ENCODE results near the gene CORO2B.
"Not testable (repeated sequence)": the region's sequence is repeated elsewhere in the genome, so short reads cannot be mapped to it uniquely, and the experiment has no call there.

CORO2B gene

DNA sequence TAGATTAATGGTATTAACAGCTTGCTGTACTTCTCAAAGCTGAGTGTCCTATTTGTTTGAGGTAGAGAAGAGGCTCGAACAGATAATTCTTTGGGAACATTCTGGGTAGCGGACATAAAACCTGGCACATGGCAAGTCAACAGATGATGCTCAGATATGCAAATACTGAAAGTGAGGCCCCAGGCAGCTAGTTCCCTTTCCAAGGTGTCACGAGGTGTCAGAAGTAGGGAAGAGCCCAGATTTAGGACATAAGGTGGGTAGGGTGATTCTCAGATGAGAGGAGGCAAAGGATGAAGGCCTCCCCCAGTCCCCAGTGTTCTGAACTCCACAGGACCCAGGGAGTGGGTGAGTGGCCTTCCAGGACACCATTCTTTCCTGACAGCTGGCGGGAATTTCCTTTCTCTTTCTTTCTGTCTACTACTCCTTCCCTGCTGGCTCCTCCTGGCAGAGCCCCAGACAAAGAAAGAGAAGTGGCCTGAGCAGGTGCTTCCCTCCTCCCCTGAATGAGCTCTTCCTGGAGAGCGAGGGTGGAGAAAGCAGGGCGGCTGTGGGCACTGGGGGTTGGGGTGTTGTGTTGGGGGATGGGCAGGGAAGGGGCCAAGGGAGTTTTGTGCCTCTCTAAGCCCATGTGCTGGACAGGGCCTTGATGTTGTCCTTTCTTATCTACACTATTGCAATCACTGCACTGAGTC lies 87.5 kb downstream of the CORO2B start:
- DNase-seq (ENCODE audit: insufficient read length, low spot score) = no peak
- FAIRE-seq = no peak

DNA sequence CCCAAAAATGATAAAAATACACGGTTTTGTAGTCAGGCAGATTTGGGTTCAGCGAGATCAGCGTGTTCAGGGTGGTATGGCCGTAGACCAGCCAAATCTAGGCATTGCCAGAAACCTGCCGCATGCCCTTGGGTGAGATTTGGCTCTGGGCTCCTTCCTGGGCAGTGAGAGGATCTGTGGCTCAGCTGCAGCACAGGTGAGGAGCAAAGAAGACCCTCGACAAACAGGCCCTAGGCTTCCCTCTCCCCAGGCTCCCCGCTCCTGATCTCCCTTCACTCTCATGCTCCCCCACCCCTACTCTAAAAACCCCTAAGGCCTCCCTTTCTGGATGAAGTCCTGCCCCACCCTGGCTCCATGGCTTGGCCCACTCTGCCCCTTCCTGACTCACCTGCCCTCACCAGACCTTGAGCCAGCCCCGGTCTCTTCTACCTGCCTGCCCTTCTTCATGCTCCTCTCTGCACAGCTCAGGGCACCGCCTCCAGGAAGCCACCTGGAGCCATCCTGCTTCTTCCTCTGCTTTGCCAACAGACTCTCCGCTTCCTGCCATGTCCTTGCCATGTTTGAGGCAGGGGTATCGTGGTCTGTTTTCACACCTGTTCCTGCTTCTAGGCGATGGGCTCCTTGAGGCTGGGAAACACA lies 88.1 kb downstream of the CORO2B start:
- DNase-seq (ENCODE audit: insufficient read length, low spot score) (no peak), FAIRE-seq (no peak)

DNA sequence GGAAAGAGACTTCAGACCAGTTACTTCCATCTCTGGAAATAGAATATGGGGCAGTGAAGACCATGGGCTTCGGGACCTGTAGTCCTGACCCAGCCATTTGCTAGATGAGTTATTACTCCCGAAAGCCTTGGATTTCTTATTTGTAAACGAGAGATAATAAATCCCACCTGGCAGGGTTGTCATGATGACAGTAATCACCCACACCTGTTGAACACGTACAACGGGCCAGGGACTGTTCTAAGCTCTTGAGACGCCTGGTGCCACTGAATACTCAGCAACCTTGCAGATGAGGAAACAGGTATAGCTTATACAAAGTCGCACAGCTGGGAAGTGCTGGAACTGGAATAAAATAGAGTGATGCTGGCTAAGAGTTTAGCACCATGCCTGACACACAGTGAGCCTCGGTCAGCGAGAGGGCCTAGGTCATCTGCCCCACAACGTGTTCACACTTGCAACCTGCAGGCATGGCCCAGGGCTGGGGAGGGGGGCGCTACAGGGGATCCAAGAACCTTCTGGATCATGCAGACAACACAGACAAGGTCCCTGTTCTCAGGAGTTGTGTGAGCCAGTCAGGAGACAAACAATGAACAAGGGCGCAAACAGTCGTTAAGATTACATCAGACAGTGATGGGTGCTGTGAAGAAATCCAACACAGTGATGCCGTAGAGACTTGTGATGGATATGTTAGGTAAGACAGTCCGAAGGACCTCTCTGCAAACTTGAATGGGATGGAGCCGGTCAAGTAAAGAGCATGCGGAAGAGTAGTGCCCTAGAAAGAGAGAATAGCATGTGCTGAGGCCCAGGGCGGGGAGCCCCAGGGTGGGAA lies 89.2 kb downstream of the CORO2B start:
- DNase-seq (ENCODE audit: insufficient read length, low spot score) = no peak

DNA sequence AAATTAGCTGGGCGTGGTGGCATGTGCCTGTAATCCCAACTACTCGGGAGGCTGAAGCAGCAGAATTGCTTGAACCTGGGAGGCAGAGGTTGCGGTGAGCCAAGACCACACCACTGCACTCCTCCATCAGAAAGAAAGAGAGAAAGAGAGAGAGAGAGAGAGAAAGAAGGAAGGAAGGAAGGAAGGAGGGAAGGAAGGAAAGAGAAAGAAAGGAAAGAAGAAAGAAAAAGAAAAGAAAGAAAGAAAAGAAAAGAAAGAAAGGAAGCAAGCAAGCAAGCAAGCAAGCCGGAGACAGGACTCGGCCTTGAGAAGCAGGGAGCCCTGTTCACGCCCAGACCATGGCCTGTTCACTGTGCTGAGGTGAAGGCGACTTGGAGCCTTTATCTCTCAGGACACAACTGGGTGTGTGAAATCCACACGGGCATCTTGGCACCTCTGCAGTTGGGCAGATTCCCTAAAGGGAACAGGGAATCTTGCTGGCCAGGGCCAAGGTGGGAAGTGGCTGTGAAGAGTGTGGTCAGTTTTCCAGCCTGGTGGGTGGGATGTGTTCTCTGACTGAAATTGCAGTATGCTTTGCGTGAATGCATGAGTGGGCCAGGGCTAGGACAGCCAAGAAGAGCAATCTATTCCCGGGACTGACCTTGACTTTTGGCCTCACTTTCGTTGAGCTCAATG lies 90.3 kb downstream of the CORO2B start:
- FAIRE-seq (no peak), DNase-seq (ENCODE audit: insufficient read length, low spot score) (no peak)

More for the DNA sequence above, 89.2 kb downstream of the CORO2B start:
- no peak for FAIRE-seq

DNA sequence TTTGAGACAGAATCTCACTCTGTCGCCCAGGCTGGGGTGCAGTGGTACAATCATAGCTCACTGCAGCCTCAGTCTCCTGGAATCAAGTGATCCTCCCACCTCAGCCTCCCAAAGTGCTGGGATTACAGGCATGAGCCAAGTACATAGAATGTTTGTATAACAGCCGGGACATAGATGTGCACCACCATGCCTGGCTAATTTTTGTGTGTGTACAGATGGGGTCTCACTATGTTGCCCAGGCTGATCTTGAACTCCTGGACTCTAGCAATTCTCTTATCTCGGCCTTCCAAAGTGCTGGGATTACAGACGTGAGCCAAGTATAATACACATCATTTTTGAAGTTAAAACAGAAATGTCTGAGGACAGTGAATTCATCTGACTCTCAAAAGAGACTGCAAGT lies 93.5 kb downstream of the CORO2B start:
- DNase-seq (ENCODE audit: insufficient read length, low spot score) = no peak
- no peak for FAIRE-seq

DNA sequence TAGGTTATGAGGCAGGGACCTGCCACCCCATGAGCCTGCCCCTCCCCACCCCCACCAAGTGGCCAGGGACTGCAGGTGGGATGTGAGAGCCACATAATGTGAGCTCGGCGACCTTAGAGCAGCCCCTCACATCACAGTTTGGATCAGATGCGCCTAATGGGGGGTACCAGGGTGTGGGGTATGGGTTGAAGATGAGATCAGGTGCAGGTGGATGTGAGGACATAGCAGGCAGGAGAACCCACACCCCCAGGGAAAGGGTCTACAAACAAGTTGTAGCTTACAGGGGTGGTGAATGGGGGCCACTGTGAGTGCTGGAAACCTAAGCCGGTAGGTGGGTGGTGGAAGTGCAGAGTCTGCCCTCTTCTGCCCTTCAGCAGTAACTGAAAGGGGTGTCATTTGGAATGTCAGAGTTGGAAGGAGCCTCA lies 94.0 kb downstream of the CORO2B start:
- FAIRE-seq = no peak
- no peak for DNase-seq (ENCODE audit: insufficient read length, low spot score)

DNA sequence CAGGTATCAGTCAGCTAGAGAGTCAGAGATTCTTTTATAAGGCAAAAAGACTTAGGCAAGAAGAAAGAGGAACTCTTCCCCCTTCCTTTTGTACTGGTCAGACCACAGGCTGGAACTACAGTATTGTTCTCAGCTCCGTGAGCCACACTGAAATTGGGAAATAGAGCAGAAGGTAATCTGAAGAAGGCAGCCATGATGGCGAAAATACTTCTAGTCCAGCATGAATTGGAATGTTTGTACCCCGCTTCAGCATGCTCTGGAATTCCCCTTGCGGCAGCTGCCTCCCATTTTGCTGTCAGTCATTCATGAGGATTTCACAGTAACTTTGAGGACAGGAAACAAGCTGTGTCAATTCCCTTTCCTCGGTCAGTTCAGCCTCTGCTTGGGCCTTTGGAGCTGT lies 96.2 kb downstream of the CORO2B start:
- DNase-seq (ENCODE audit: insufficient read length, low spot score) (no peak), FAIRE-seq (no peak)

DNA sequence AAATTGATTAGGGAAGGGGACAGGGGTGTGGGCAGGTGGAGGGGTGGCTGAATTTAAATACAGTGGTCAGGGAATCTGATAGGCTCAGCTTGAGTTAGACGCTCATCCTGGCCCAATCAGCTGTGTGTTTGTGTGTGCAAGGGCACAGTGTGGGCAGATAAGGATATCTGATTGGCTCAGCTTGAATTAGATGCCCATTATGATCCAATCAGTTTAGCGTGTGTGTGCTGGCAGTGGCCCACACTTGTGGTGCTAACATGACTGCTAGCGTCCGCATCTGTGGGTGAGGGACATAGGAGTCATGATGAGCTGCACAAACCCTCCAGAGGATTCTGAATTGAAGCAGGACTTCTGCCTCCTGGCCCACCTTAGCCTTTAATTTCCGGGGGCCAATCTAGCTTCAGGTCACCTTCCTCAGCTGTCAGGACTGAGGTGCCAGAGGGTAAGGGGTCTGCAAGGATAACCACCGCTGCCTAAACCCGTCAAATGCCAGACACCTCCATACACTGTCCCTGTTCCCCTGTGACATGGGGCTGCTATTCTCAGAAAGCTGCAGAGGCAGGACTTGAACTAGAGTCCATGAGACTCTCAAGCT lies 97.3 kb downstream of the CORO2B start:
- FAIRE-seq (no peak), DNase-seq (ENCODE audit: insufficient read length, low spot score) (no peak)

DNA sequence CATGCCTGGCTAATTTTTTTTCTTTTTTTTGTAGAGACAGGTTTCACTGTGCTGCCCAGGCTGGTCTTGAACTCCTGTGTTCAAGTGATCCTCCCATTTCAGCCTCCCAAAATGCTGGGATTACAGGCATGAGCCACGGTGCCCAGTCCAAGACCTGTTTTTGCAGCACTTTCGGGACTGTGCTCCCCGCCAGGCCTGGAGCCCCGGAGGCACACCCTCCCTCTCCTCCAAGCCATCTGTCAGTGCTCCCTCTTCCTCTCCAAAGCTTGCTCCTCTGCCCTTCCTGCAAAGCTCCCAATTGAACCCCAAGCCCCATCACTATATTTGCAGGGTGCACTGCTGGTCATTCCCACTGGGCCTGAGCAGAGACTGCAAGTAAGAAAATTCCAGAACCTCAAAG lies 98.1 kb downstream of the CORO2B start:
- DNase-seq (ENCODE audit: insufficient read length, low spot score) (no peak), FAIRE-seq (no peak)

DNA sequence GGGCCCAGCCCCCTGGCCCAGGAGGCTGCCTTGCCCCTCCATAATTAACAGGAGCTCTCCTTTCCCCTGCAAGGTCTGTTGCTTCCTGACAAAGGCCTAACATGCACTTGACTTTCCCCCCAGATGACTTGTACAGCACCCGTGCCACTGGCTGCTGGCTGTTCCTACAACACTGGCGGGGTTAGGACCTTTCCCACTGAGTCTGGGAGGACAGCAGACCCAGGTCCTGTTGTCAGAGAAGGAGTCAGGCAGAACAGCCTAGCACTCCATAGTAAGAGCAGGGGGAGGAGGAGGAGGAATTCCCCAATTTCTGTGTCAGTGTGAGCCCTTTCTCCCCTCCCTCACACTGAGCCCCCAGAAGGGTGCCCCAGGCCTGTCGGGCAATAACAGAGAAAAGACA lies 99.2 kb downstream of the CORO2B start:
- no peak for DNase-seq (ENCODE audit: insufficient read length, low spot score)
- no peak for FAIRE-seq

DNA sequence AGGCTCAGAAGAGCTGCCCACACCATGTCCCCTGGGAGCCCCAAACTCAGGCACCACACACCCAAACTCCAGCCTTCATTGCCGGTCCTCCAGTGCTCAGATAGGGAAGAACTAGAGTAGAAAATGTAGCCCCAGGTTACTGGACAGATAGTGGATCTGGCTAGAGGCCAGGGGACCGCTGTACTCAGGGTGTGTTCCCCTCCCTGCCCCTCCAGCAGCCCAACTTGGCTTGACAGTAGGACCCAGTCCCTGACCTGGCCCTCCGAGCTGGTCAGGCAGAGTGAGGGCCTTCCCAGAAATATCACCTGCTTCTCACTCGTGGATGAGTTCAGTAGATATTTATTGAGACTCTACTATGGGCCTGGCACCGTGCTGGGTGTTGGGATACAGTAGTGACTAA lies 100.0 kb downstream of the CORO2B start:
- no peak for FAIRE-seq
- DNase-seq (ENCODE audit: insufficient read length, low spot score) = no peak

DNA sequence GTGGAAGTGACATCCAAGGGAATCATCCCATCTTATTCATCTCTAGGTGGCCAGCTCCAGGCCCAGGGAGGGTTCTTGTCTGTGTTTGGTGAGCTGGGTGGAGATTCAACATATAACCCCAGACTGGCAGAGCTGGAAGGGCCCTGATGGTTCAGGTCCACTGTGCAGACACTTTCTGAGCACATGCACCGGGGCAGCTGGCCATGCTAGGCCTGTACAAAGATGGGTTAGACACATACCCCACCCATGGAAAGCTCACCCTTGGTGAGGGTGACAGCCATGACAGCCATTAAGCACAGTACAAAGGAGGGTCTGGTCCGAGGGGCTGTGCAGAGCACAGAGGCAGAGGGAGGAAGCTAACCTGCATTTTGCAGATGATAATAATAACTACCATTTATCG lies 100.4 kb downstream of the CORO2B start:
- FAIRE-seq = no peak

DNA sequence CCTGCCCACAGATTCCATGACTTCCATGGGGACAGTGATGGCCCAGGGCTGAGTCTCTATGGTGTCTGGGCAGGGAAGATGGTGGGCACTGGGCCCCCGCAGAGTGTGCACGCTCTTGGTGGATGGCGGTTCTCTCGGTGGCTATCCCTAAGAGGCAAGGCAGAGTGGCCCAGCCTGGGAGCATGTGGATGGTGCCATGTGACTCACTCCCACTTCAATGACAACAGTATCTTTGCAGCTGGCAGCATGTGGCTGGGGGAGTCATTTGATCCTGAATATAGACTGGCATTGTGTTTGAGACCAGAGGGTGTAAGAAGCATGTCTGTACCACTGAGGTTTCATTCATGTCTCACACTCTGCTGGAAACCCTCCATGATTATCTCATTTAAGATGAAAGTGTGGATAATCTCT lies 101.2 kb downstream of the CORO2B start:
- DNase-seq (ENCODE audit: insufficient read length, low spot score) (no peak), FAIRE-seq (no peak)

More for the DNA sequence above, 100.4 kb downstream of the CORO2B start:
- no peak for DNase-seq (ENCODE audit: insufficient read length, low spot score)

DNA sequence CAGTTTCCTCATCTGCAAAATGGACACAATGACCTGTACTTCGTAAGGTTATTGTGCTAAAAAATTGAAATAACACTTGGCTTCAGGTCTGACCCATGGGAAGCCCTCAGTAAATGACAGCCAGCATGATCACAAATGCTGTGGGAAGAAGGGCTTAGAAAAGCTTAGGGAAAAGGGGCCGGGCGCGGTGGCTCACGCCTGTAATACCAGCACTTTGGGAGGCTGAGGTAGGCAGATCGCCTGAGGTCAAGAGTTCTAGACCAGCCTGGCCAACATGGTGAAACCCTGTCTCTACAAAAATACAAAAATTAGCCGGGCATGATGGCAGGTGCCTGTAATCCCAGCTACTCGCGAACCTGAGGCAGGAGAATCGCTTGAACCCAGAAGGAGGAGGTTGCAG lies 102.0 kb downstream of the CORO2B start:
- not testable (repeated sequence) for FAIRE-seq; DNase-seq (ENCODE audit: insufficient read length, low spot score)

DNA sequence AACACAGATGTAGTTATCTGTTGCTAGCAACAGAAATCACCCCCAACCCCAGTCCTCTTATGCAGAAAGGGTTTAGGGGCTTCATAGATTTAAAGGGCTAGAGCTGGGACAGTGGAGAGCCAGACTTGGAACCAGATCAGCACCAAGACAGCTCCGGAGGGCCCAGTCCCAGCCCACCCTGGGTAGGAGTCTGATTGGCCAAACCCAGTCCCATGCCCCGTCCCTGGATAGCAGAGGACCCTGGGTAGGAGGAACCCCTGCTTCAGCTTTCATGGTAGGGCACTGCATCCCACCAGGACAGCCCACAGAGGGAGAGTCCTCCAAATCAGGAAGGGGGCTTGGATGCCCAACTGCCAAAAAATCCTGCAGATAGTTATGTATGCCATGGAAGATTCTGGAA lies 103.0 kb downstream of the CORO2B start:
- DNase-seq (ENCODE audit: insufficient read length, low spot score) (no peak), FAIRE-seq (no peak)

DNA sequence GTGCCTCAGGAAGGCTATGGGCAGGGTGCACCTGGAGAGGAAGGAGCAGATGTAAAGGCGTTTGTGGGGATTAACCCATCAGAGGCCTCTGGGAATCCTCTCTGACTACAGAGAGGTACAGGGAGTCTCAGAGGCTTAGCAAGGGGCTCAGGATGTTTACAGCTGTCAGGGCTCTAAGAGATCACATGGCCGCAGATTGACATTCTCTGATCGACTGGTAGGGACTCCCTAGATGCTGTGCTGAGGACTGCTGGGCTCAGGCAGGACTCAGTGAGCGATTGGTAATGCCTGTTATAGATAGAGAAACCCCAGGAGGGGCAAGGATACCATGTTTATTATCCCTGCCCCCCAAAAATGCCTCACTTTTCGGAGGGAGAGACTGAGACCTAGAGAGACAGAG lies 103.5 kb downstream of the CORO2B start:
- DNase-seq (ENCODE audit: insufficient read length, low spot score) = no peak
- no peak for FAIRE-seq

DNA sequence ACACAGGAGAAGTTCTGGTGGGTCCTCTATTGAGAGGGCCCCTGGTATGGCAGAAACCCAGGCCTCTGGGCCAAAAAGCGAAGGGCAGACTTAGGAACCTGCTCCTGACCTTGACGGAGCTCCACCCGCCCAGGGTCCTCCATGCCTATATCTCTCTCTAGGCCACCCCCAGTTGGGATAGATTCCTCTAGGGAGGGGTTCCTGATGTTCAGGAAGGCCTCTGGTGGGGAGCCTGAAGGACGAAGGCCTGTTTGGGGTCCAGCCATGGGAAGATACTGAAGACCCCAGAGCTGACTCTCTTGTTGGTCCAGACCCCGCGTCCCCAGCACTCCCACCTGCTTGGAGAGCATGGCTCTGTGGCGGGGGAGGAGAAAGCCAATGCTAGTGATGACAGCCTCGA lies 104.2 kb downstream of the CORO2B start:
- FAIRE-seq (no peak), DNase-seq (ENCODE audit: insufficient read length, low spot score) (no peak)

DNA sequence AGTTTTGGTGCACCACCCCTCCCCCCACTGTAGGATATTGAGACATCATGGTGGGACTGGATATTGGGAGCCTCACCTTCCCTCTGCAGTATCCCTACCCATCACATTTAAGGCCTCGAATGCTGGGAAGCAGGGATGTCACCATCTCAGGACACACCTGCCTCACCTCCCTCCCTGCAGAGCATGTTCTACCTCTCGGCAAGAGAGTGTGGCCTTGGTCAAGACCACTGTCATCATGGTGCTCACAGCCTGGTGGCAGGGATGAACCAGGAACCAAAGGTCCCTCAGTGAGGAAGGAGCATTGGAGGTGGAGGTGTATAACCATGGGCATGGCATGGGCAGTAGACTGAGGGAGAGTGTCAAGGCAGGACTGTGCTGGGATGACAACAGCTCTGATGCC lies 104.8 kb downstream of the CORO2B start:
- no peak for DNase-seq (ENCODE audit: insufficient read length, low spot score)
- FAIRE-seq = no peak

DNA sequence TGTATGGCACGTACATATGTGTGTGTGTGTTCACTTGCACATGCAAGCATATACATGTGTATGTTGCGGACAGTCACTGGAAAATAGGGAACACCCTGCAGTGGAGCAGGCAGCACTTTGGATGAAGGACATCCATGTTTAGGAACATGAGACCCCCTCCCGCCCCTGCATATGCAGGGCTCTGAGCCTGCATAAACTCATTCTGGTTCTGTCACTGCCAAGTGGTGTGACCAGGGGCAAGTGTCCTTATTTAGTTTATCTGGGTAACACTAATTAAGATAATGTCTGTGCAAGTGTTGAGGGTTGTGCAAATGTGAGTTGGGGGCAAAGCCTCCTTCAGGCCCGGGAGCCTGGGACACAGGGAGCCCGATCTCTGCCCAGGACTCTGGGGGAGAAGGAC lies 105.7 kb downstream of the CORO2B start:
- DNase-seq (ENCODE audit: insufficient read length, low spot score) = no peak
- no peak for FAIRE-seq

DNA sequence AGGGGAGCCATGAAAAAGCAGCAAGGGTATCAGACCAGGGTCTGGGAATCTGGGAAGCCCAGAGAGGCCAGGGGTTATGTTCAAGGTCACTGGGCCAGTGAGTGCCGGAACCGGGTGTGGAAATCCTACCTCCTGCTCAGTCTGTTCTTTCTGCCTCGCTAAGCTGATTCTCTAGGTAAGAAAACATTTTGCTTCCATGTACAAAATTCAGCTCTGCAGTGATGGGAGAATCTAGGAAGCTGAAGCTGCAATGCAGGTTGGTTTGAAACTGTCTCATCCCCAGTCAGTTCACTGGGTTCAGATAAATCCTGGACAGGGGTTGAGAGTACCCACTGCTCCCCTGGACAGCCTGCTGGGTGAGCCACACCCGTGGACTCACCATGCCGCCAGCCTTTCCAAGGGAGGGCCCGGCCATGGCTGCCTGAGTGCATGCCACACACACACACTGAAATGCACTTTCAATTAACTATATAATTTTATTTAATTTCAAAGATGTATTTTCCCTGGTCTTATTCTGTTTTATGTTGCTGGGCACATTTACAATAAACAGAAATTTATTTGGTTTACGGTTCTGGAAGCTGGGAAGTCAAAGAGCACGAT lies 108.4 kb downstream of the CORO2B start:
- DNase-seq (ENCODE audit: insufficient read length, low spot score) (no peak), FAIRE-seq (no peak)
